ENCODE results near the gene CEP104. TPM values are rescaled to one million over a fixed set of nuclear protein-coding genes. Genes with fewer than 3 reads are reported as not detected.

The CEP104 gene
- total RNA-seq, 4 donors from 2014 or later, result 42.9 to 64.5 (median 54.7) TPM

- H3K9me3 ChIP-seq, result no peaks in the 10 kb centered on the region
- no peak overlapping the region for H3K4me3 ChIP-seq
- no peak for TF ChIP-seq POLR2A (IDR thresholded peaks at IDR 0.05)
- peak in 3 of 6 experiments; percentile 22 to 48 (median 35) for TF ChIP-seq CTCF (IDR thresholded peaks at IDR 0.05)
- peaks cover 0 to 60% (median 0%) of the 10 kb centered on the region in 3 donors for H3K36me3 ChIP-seq
- DNase-seq, result no peak
- no peaks in the 10 kb centered on the region for H3K27me3 ChIP-seq
- H3K4me1 ChIP-seq, result peaks cover 0 to 5% (median 0%) of the 10 kb centered on the region in 4 donors
- H3K27ac ChIP-seq, result peak overlapping the region in 3 of 4 donors; percentile 11 to 27 (median 12)
Measured at GRCh38 chr1:3890389-3891328, 33.6 kb upstream of the CEP104 start.

DNA sequence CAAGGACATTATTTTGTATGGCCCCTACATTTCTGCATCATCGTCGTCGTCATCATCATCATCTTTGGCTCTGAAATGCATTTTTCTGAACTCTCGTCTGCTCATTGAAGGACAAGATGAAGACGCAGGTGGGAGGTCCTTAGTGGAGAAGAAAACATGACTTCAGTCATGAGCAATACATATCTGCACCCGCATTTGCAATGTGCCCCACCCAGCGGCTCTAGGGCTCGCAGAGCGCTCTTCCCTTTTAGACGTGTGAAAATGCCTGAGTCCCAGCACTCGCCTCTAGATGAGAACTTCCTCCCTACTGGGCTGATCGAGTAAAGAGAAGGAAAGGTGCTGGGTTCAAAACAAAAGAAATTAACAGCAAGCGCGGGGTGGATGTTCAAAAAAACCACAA is 32.9 kb upstream of the CEP104 start:
- TF ChIP-seq CTCF (IDR thresholded peaks at IDR 0.05), result no peak
- no peak for TF ChIP-seq POLR2A (IDR thresholded peaks at IDR 0.05)
- no peaks in the 10 kb centered on the region for H3K9me3 ChIP-seq
- no peaks in the 10 kb centered on the region for H3K27me3 ChIP-seq

GRCh38 chr1:3888301-3888700 is 31.3 kb upstream of the CEP104 start:
- Histone ChIP-seq H3K9me3 (no peaks in the 10 kb centered on the region), H3K27ac (no peak overlapping the region), H3K27me3 (no peaks in the 10 kb centered on the region), H3K4me3 (no peak overlapping the region), H3K4me1 (peaks cover 0 to 5% (median 0%) of the 10 kb centered on the region in 4 donors), H3K36me3 (peaks cover 0 to 68% (median 0%) of the 10 kb centered on the region in 3 donors)
- TF ChIP-seq CTCF (IDR thresholded peaks at IDR 0.05) (no peak), POLR2A (IDR thresholded peaks at IDR 0.05) (no peak)
- DNase-seq, result no peak

More for the DNA sequence above, 32.9 kb upstream of the CEP104 start:
- no peak for DNase-seq
- H3K4me1 ChIP-seq, result peaks cover 0 to 5% (median 0%) of the 10 kb centered on the region in 4 donors
- H3K27ac ChIP-seq, result no peak overlapping the region
- peaks cover 0 to 61% (median 0%) of the 10 kb centered on the region in 3 donors for H3K36me3 ChIP-seq
- no peak overlapping the region for H3K4me3 ChIP-seq

- no peak overlapping the region for H3K4me3 ChIP-seq
- no peaks in the 10 kb centered on the region for H3K9me3 ChIP-seq
- DNase-seq, result peak in 1 of 3 donors; percentile 13
- no peak overlapping the region for H3K27ac ChIP-seq
- peaks cover 0 to 5% (median 0%) of the 10 kb centered on the region in 4 donors for H3K4me1 ChIP-seq
- peaks cover 0 to 70% (median 0%) of the 10 kb centered on the region in 3 donors for H3K36me3 ChIP-seq
- no peak for TF ChIP-seq CTCF (IDR thresholded peaks at IDR 0.05)
- TF ChIP-seq POLR2A (IDR thresholded peaks at IDR 0.05), result no peak
- no peaks in the 10 kb centered on the region for H3K27me3 ChIP-seq
Measured at GRCh38 chr1:3886691-3887090, 29.7 kb upstream of the CEP104 start.

GRCh38 chr1:3886106-3886670 is 29.2 kb upstream of the CEP104 start:
- Histone ChIP-seq H3K27ac (no peak overlapping the region), H3K4me1 (peaks cover 0 to 5% (median 0%) of the 10 kb centered on the region in 4 donors), H3K4me3 (no peak overlapping the region), H3K9me3 (no peaks in the 10 kb centered on the region), H3K27me3 (no peaks in the 10 kb centered on the region), H3K36me3 (peaks cover 0 to 65% (median 0%) of the 10 kb centered on the region in 3 donors)
- TF ChIP-seq POLR2A (IDR thresholded peaks at IDR 0.05) (no peak), CTCF (IDR thresholded peaks at IDR 0.05) (no peak)
- DNase-seq, result peak in 1 of 3 donors; percentile 41
